Smooth muscle cell (in vitro differentiated cells): ENCODE data around the gene DTD1. TPM values are rescaled to one million over a fixed set of nuclear protein-coding genes. Genes with fewer than 3 reads are reported as not detected.

Source experiments
- DNase-seq: peaks from one replicate; lab custom pipeline; 2025; ENCODE audit not compliant: unreplicated experiment; lab: John Stamatoyannopoulos, UW
- H2AFZ ChIP-seq: fragments of 200-600 bp; sonication (generic); 2 replicates; pipeline ENCODE4 v1.6.0; 2016; ENCODE audit warnings: antibody characterized with exemption, low read depth, mild to moderate bottlenecking
- H3F3A ChIP-seq: fragments of 200-600 bp; sonication (generic); 2 replicates; pipeline ENCODE4 v1.6.0; 2017; ENCODE audit warnings: antibody characterized with exemption, low read depth
- H3K27ac ChIP-seq: fragments of 200-600 bp; sonication (generic); 2 replicates; pipeline ENCODE4 v1.5.1; 2016; ENCODE audit warnings: low read depth, mild to moderate bottlenecking
- H3K27me3 ChIP-seq: fragments of 200-600 bp; sonication (generic); 2 replicates; pipeline ENCODE4 v1.6.1; 2016; ENCODE audit warnings: low read depth, mild to moderate bottlenecking
- H3K36me3 ChIP-seq: fragments of 200-600 bp; sonication (generic); 2 replicates; pipeline ENCODE4 v1.5.1; 2016; ENCODE audit warnings: low read depth
- H3K4me1 ChIP-seq: fragments of 200-600 bp; sonication (generic); 2 replicates; pipeline ENCODE4 v1.5.1; 2016; ENCODE audit warnings: low read depth
- H3K4me2 ChIP-seq: fragments of 200-600 bp; sonication (generic); 2 replicates; pipeline ENCODE4 v1.6.0; 2016; ENCODE audit warnings: mild to moderate bottlenecking
- H3K4me3 ChIP-seq: fragments of 200-600 bp; sonication (generic); 2 replicates; pipeline ENCODE4 v1.5.1; 2016; ENCODE audit warnings: mild to moderate bottlenecking
- H3K79me2 ChIP-seq: fragments of 200-600 bp; sonication (generic); 2 replicates; pipeline ENCODE4 v1.6.0; 2016; ENCODE audit warnings: low read depth, mild to moderate bottlenecking
- H3K9ac ChIP-seq: fragments of 200-600 bp; sonication (generic); 2 replicates; pipeline ENCODE4 v1.6.0; 2016; ENCODE audit warnings: low read depth
- H3K9me3 ChIP-seq: fragments of 200-600 bp; sonication (generic); replicated peaks from 2 replicates; pipeline ENCODE4 v1.5.1; 2016; ENCODE audit warnings: low read depth
- H4K20me1 ChIP-seq: fragments of 200-600 bp; sonication (generic); 2 replicates; pipeline ENCODE4 v1.6.0; 2016; ENCODE audit warnings: low read depth
- CTCF ChIP-seq: fragments of 200-600 bp; sonication (generic); IDR thresholded peaks from 2 replicates; pipeline ENCODE4 v1.5.1; 2017; ENCODE audit warnings: borderline replicate concordance, mild to moderate bottlenecking, antibody characterized with exemption; ENCODE audit not compliant: insufficient read depth, poor library complexity, severe bottlenecking
- WGBS: methylation state at CpG from one replicate; pipeline ENCODE4 v1.1.7; 2016; ENCODE audit warnings: low lambda C conversion rate; 5-methylcytosine and 5-hydroxymethylcytosine counted together
- polyA plus RNA-seq: library from polyadenylated mRNA; unstranded; fragments of >200 nt; fragmentation: Nextera tagmentation; extraction: Ambion mirVana; gene quantifications from 2 replicates; pipeline ENCODE4 v1.2.1, GENCODE V29; 2016
- total RNA-seq: library from RNA; depleted of rRNA; stranded (reverse); fragments of >200 nt; gene quantifications from 2 replicates; pipeline ENCODE4 v1.2.3, GENCODE V29; 2014

Gene DTD1
- total and polyA plus RNA-seq, 2 experiments from 2014 or later, result 23.9 to 26.9 TPM

- Histone ChIP-seq H3K4me3 (no peak overlapping the region), H3K27ac (no peak overlapping the region), H3K4me1 (no peaks in the 10 kb centered on the region), H3K27me3 (no peaks in the 10 kb centered on the region), H2AFZ (no peak overlapping the region), H4K20me1 (no peaks in the 10 kb centered on the region), H3K9ac (no peak overlapping the region), H3K79me2 (no peaks in the 10 kb centered on the region), H3F3A (no peaks in the 10 kb centered on the region), H3K4me2 (no peak overlapping the region), H3K9me3 (no peaks in the 10 kb centered on the region), H3K36me3 (no peaks in the 10 kb centered on the region)
- WGBS, result 88% methylated on average over 6 of the region's 6 CpGs
- no peak for DNase-seq
- no peak for TF ChIP-seq CTCF
These were observed 141.5 kb downstream of the DTD1 start for GRCh38 chr20:18729231-18729825.

- no peak overlapping the region for H3K4me2 ChIP-seq
- DNase-seq, result no peak
- H3K9ac ChIP-seq, result no peak overlapping the region
- no peaks in the 10 kb centered on the region for H3K36me3 ChIP-seq
- no peak overlapping the region for H3K27ac ChIP-seq
- no peak overlapping the region for H3K4me3 ChIP-seq
- H3F3A ChIP-seq, result no peaks in the 10 kb centered on the region
- 93% methylated on average over 1 of the region's 1 CpG for WGBS
- no peaks in the 10 kb centered on the region for H3K27me3 ChIP-seq
- H2AFZ ChIP-seq, result no peak overlapping the region
- no peaks in the 10 kb centered on the region for H3K79me2 ChIP-seq
- TF ChIP-seq CTCF, result no peak
- no peaks in the 10 kb centered on the region for H4K20me1 ChIP-seq
- no peaks in the 10 kb centered on the region for H3K4me1 ChIP-seq
- H3K9me3 ChIP-seq, result no peaks in the 10 kb centered on the region
These were observed 144.1 kb downstream of the DTD1 start for GRCh38 chr20:18731940-18732339.

GRCh38 chr20:18734525-18735189 lies 146.8 kb downstream of the DTD1 start:
- H4K20me1 ChIP-seq, result no peaks in the 10 kb centered on the region
- H3K9me3 ChIP-seq, result no peaks in the 10 kb centered on the region
- no peak overlapping the region for H3K4me2 ChIP-seq
- H3K27ac ChIP-seq, result no peak overlapping the region
- WGBS, result 59% methylated on average over 6 of the region's 6 CpGs
- no peaks in the 10 kb centered on the region for H3K36me3 ChIP-seq
- no peak overlapping the region for H3K9ac ChIP-seq
- H3K4me1 ChIP-seq, result peaks cover 5% of the 10 kb centered on the region
- no peaks in the 10 kb centered on the region for H3K27me3 ChIP-seq
- TF ChIP-seq CTCF, result no peak
- DNase-seq, result no peak
- no peak overlapping the region for H3K4me3 ChIP-seq
- H2AFZ ChIP-seq, result no peak overlapping the region
- no peaks in the 10 kb centered on the region for H3K79me2 ChIP-seq
- no peaks in the 10 kb centered on the region for H3F3A ChIP-seq

GRCh38 chr20:18737140-18737539 lies 149.3 kb downstream of the DTD1 start:
- H3K36me3 ChIP-seq, result no peaks in the 10 kb centered on the region
- H3K79me2 ChIP-seq, result no peaks in the 10 kb centered on the region
- no peaks in the 10 kb centered on the region for H3F3A ChIP-seq
- no peak for DNase-seq
- H3K4me3 ChIP-seq, result no peak overlapping the region
- H3K9me3 ChIP-seq, result no peaks in the 10 kb centered on the region
- H4K20me1 ChIP-seq, result no peaks in the 10 kb centered on the region
- no peak overlapping the region for H2AFZ ChIP-seq
- no peak for TF ChIP-seq CTCF
- H3K27me3 ChIP-seq, result no peaks in the 10 kb centered on the region
- 97% methylated on average over 4 of the region's 4 CpGs for WGBS
- H3K9ac ChIP-seq, result no peak overlapping the region
- H3K27ac ChIP-seq, result no peak overlapping the region
- peaks cover 7% of the 10 kb centered on the region for H3K4me1 ChIP-seq
- H3K4me2 ChIP-seq, result no peak overlapping the region
